PC-3 (cell line): ENCODE results near the gene PRR27. TPM values are rescaled to one million over a fixed set of nuclear protein-coding genes. Genes with fewer than 3 reads are reported as not detected.

Experiments
- ATAC-seq: fragments of 200-7000 bp; cut with Tn5 transposase; 2 replicates; pipeline ENCODE4 v1.9.1; 2020; ENCODE audit warnings: mild to moderate bottlenecking, moderate library complexity
- BruUV-seq: library from RNA; stranded (reverse); fragments of 400-500 nt; replicated peaks from 2 replicates; lab custom pipeline; 2021; lab: Mats Ljungman, UMichigan
- CTCF ChIA-PET: fragments of 300-600 bp; sonication (Branson Sonifier 250); formaldehyde crosslinking; loops from one replicate; lab custom pipeline; 2022; ENCODE audit warnings: antibody characterized with exemption; lab: Charles Lee
- POLR2A ChIA-PET: fragments of 300-600 bp; sonication (Branson Sonifier 250); formaldehyde crosslinking; loops from one replicate; lab custom pipeline; 2022; ENCODE audit warnings: antibody characterized with exemption; ENCODE audit not compliant: unreplicated experiment; lab: Charles Lee
- DNase-seq: peaks from one replicate; pipeline ENCODE4 v3.0.0-alpha.2; 2015
- H2AFZ ChIP-seq: fragments of 300-600 bp; sonication (generic); 2 replicates; pipeline ENCODE4 v1.6.0; 2016; ENCODE audit warnings: antibody characterized with exemption, low read length
- H3F3A ChIP-seq: fragments of 300-600 bp; sonication (generic); one replicate; pipeline ENCODE4 v1.6.0; 2017; ENCODE audit warnings: antibody characterized with exemption, low read length, control low read depth, mild to moderate bottlenecking; ENCODE audit not compliant: unreplicated experiment
- H3K27ac ChIP-seq: fragments of 300-600 bp; sonication (generic); 2 replicates; pipeline ENCODE4 v1.5.1; 2016; ENCODE audit warnings: mild to moderate bottlenecking, low read length
- H3K27me3 ChIP-seq: fragments of 300-600 bp; sonication (generic); 2 replicates; pipeline ENCODE4 v1.6.1; 2016; ENCODE audit warnings: low read length, mixed read lengths
- H3K36me3 ChIP-seq: fragments of 300-600 bp; sonication (generic); 2 replicates; pipeline ENCODE4 v1.6.1; 2016; ENCODE audit warnings: low read depth, mixed run types, low read length, mixed read lengths
- H3K4me1 ChIP-seq: fragments of 300-600 bp; sonication (generic); 2 replicates; pipeline ENCODE4 v1.5.1; 2016; ENCODE audit warnings: low read length; ENCODE audit not compliant: insufficient read depth
- H3K4me2 ChIP-seq: fragments of 300-600 bp; sonication (generic); 2 replicates; pipeline ENCODE4 v1.6.0; 2016; ENCODE audit warnings: low read length
- H3K4me3 ChIP-seq: fragments of 300-600 bp; sonication (generic); 2 replicates; pipeline ENCODE4 v1.5.1; 2016; ENCODE audit warnings: mild to moderate bottlenecking, low read length, mixed read lengths
- H3K79me2 ChIP-seq: fragments of 300-600 bp; sonication (generic); 2 replicates; pipeline ENCODE4 v1.6.1; 2017; ENCODE audit warnings: low read length, mixed read lengths
- H3K9ac ChIP-seq: fragments of 300-600 bp; sonication (generic); 2 replicates; pipeline ENCODE4 v1.6.0; 2016; ENCODE audit warnings: mild to moderate bottlenecking, low read length
- H3K9me2 ChIP-seq: fragments of 300-600 bp; sonication (generic); replicated peaks from 2 replicates; pipeline ENCODE4 v1.6.1; 2016; ENCODE audit warnings: mixed run types, low read length, mixed read lengths
- H3K9me3 ChIP-seq: fragments of 300-600 bp; sonication (generic); 2 replicates; pipeline ENCODE4 v1.6.1; 2016; ENCODE audit warnings: low read length, mixed read lengths
- H4K20me1 ChIP-seq: fragments of 300-600 bp; sonication (generic); 2 replicates; pipeline ENCODE4 v1.6.1; 2016; ENCODE audit warnings: low read length, mixed read lengths
- EZH2 ChIP-seq: fragments of 300-600 bp; sonication (generic); IDR thresholded peaks from one replicate; pipeline ENCODE4 v1.6.1; 2017; ENCODE audit warnings: antibody characterized with exemption, mild to moderate bottlenecking, low read length; ENCODE audit not compliant: unreplicated experiment
- EZH2phosphoT487 ChIP-seq: fragments of 300-600 bp; sonication (generic); IDR thresholded peaks from 2 replicates; pipeline ENCODE4 v1.6.1; 2018; ENCODE audit warnings: mild to moderate bottlenecking, antibody characterized with exemption, low read length, borderline replicate concordance
- intact Hi-C: fragments of 100-400 bp; cut with micrococcal nuclease; formaldehyde crosslinking; loops from 2 replicates; pipeline ENCODE4 v1.9.0; 2023
- total RNA-seq: library from RNA; depleted of rRNA; stranded (reverse); fragments of >200 nt; gene quantifications from 2 replicates; pipeline ENCODE4 v1.2.3, GENCODE V29; 2014
- TF ChIP-seq, protein P1 (sequence below): fragments of 300-600 bp; sonication (generic); conservative IDR thresholded peaks from 2 replicates; pipeline ENCODE4 v1.5.1; 2017; ENCODE audit warnings: antibody characterized with exemption, low read depth, mild to moderate bottlenecking, low read length

Gene PRR27
- total RNA-seq, 1 experiment from 2014 or later, result not detected

- ChIA-PET POLR2A (no interaction called here), CTCF (no interaction called here)
- no peak for DNase-seq
- Histone ChIP-seq H3K4me2 (no peak overlapping the region), H2AFZ (no peak overlapping the region), H3K36me3 (no peaks in the 10 kb centered on the region), H3K9me3 (no peaks in the 10 kb centered on the region), H3F3A (no peaks in the 10 kb centered on the region), H3K9ac (no peak overlapping the region), H4K20me1 (no peaks in the 10 kb centered on the region), H3K4me3 (no peak overlapping the region), H3K4me1 (no peaks in the 10 kb centered on the region), H3K9me2 (no peaks in the 10 kb centered on the region), H3K27ac (no peak overlapping the region), H3K27me3 (peaks cover 16% of the 10 kb centered on the region; the same call in 1 of the 2 replicates), H3K79me2 (no peaks in the 10 kb centered on the region)
- intact Hi-C loops, result no loop called here
- no TSS peak for BruUV-seq
- TF ChIP-seq EZH2phosphoT487, result no peak
- no peak for ATAC-seq
Observed at GRCh38 chr4:70114096-70114495, 39.9 kb upstream of the PRR27 start.

- no peak for ATAC-seq
- CTCF ChIA-PET, result no interaction called here
- no peaks in the 10 kb centered on the region for H3K79me2 ChIP-seq
- no peaks in the 10 kb centered on the region for H3K9me3 ChIP-seq
- peaks cover 4% of the 10 kb centered on the region; the same call in 1 of the 2 replicates for H3K27me3 ChIP-seq
- no peak overlapping the region for H3K27ac ChIP-seq
- POLR2A ChIA-PET, result no interaction called here
- TF ChIP-seq, protein P1, sequence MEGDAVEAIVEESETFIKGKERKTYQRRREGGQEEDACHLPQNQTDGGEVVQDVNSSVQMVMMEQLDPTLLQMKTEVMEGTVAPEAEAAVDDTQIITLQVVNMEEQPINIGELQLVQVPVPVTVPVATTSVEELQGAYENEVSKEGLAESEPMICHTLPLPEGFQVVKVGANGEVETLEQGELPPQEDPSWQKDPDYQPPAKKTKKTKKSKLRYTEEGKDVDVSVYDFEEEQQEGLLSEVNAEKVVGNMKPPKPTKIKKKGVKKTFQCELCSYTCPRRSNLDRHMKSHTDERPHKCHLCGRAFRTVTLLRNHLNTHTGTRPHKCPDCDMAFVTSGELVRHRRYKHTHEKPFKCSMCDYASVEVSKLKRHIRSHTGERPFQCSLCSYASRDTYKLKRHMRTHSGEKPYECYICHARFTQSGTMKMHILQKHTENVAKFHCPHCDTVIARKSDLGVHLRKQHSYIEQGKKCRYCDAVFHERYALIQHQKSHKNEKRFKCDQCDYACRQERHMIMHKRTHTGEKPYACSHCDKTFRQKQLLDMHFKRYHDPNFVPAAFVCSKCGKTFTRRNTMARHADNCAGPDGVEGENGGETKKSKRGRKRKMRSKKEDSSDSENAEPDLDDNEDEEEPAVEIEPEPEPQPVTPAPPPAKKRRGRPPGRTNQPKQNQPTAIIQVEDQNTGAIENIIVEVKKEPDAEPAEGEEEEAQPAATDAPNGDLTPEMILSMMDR, result no peak
- TF ChIP-seq EZH2 (no peak), EZH2phosphoT487 (no peak)
- no peak overlapping the region for H3K4me3 ChIP-seq
- no TSS peak for BruUV-seq
- DNase-seq, result no peak
- no peaks in the 10 kb centered on the region for H3K4me1 ChIP-seq
- no peaks in the 10 kb centered on the region for H3K36me3 ChIP-seq
- H3K9ac ChIP-seq, result no peak overlapping the region
- H2AFZ ChIP-seq, result no peak overlapping the region
- no peaks in the 10 kb centered on the region for H3K9me2 ChIP-seq
- intact Hi-C loops, result no loop called here
- H3K4me2 ChIP-seq, result no peak overlapping the region
- H4K20me1 ChIP-seq, result no peaks in the 10 kb centered on the region
- no peaks in the 10 kb centered on the region for H3F3A ChIP-seq
Observed at GRCh38 chr4:70120323-70120722, 33.7 kb upstream of the PRR27 start.

GRCh38 chr4:70133473-70133872 is 20.6 kb upstream of the PRR27 start:
- Histone ChIP-seq H3K27ac (no peak overlapping the region), H3F3A (no peaks in the 10 kb centered on the region), H3K36me3 (no peaks in the 10 kb centered on the region), H3K4me1 (no peaks in the 10 kb centered on the region), H3K4me3 (no peak overlapping the region), H3K27me3 (peaks cover 38% of the 10 kb centered on the region), H2AFZ (no peak overlapping the region), H4K20me1 (no peaks in the 10 kb centered on the region), H3K4me2 (no peak overlapping the region), H3K79me2 (no peaks in the 10 kb centered on the region), H3K9ac (no peak overlapping the region), H3K9me3 (no peaks in the 10 kb centered on the region), H3K9me2 (no peaks in the 10 kb centered on the region)
- intact Hi-C loops, result no loop called here
- TF ChIP-seq, protein P1, result no peak
- no peak for TF ChIP-seq EZH2
- no peak for TF ChIP-seq EZH2phosphoT487
- no TSS peak for BruUV-seq
- CTCF ChIA-PET, result no interaction called here
- DNase-seq, result no peak
- ATAC-seq, result no peak
- POLR2A ChIA-PET, result no interaction called here
